Right lobe of liver (tissue), 4 donors: Measurements from ENCODE around the gene BOLA1.

Source experiments
- POLR2A ChIP-seq: fragments of 450-650 bp; IDR thresholded peaks from one replicate; pipeline ENCODE4 v1.6.1; 2017; ENCODE audit warnings: antibody characterized with exemption, mild to moderate bottlenecking
- TF ChIP-seq, protein P1 (sequence below), 4 donors: fragments of 200-600 bp in 3 of 4; fragments of 450-650 bp in 1 of 4; IDR thresholded peaks; one replicate each; pipeline versions ENCODE4 v1.5.1 to v1.8.0; 2016 to 2022; ENCODE audit warnings: antibody characterized with exemption in 4 of 4, mild to moderate bottlenecking in 2 of 4
- donor health status: DM: no; HTN: no; CAD: no.
- donor health status: DM: no; HTN: no; CAD: no.
- donor health status: DM: no; HTN: yes; CAD: no.

- TF ChIP-seq POLR2A: no peak
- TF ChIP-seq, protein P1, sequence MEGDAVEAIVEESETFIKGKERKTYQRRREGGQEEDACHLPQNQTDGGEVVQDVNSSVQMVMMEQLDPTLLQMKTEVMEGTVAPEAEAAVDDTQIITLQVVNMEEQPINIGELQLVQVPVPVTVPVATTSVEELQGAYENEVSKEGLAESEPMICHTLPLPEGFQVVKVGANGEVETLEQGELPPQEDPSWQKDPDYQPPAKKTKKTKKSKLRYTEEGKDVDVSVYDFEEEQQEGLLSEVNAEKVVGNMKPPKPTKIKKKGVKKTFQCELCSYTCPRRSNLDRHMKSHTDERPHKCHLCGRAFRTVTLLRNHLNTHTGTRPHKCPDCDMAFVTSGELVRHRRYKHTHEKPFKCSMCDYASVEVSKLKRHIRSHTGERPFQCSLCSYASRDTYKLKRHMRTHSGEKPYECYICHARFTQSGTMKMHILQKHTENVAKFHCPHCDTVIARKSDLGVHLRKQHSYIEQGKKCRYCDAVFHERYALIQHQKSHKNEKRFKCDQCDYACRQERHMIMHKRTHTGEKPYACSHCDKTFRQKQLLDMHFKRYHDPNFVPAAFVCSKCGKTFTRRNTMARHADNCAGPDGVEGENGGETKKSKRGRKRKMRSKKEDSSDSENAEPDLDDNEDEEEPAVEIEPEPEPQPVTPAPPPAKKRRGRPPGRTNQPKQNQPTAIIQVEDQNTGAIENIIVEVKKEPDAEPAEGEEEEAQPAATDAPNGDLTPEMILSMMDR (IDR thresholded peaks at IDR 0.05): no peak
These were observed 33.8 kb downstream of the BOLA1 start for GRCh38 chr1:149933208-149933607.
